Measurements from ENCODE around the gene GNRH2. TPM values are rescaled to one million over a fixed set of nuclear protein-coding genes. Genes with fewer than 3 reads are reported as not detected.

Gene GNRH2
- total RNA-seq, 3 donors from 2014 or later = 0.46 to 3.0 (median 0.90) TPM

- H3K27me3 Mint-ChIP-seq (ENCODE audit: low read depth) = no peaks in the 10 kb centered on the region
- no peak for DNase-seq
- no peak overlapping the region for H3K4me3 Mint-ChIP-seq
- peaks cover 22% of the 10 kb centered on the region for H3K36me3 Mint-ChIP-seq (ENCODE audit: insufficient read depth)
- no peaks in the 10 kb centered on the region for H3K4me1 Mint-ChIP-seq (ENCODE audit: low read depth)
- H3K9me3 Mint-ChIP-seq = no peaks in the 10 kb centered on the region
- no peak for ATAC-seq
Measured at GRCh38 chr20:3027987-3028386, 15.4 kb upstream of the GNRH2 start.

DNA sequence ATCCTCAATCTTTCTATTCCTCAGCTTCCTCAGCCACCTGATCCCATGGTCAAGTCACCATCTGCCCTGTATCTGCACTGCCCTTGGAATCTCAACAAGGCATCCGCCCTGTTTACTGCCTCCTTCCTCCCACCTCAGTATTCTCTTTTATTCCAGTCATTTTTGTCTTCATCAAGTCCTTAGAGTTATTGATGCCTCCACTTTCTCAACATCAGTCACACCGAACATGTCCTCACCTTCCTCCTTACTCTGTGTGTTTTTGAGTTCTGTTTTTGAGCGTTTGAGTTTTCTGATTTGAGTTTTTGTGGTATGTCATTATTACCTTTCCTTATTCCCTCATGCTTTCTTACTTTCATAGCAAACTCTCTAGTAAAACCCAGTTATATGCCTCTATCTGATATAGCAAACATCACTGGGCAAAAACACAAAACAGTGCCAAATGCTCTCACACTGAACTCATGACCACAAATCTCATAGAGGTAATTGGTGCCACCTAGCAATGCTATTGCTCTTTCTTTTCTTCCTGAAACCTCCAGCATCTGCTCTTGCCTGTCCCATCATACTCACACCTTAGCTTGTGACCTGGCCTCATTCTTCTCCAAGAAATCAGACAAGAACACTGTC lies 11.8 kb upstream of the GNRH2 start:
- H3K36me3 Mint-ChIP-seq (ENCODE audit: insufficient read depth) = peaks cover 24% of the 10 kb centered on the region
- H3K9me3 Mint-ChIP-seq = no peaks in the 10 kb centered on the region
- H3K27me3 Mint-ChIP-seq (ENCODE audit: low read depth) = no peaks in the 10 kb centered on the region
- DNase-seq (no peak), ATAC-seq (peak in 1 of 2 donors; percentile 27)
- H3K4me1 Mint-ChIP-seq (ENCODE audit: low read depth) = no peaks in the 10 kb centered on the region
- H3K4me3 Mint-ChIP-seq = no peak overlapping the region

- no peak for ATAC-seq
- Mint-ChIP-seq H3K4me1 (ENCODE audit: low read depth) (no peaks in the 10 kb centered on the region), H3K36me3 (ENCODE audit: insufficient read depth) (peaks cover 22% of the 10 kb centered on the region), H3K4me3 (no peak overlapping the region), H3K27me3 (ENCODE audit: low read depth) (no peaks in the 10 kb centered on the region), H3K9me3 (no peaks in the 10 kb centered on the region)
- no peak for DNase-seq
Measured at GRCh38 chr20:3032624-3033023, 10.8 kb upstream of the GNRH2 start.

DNA sequence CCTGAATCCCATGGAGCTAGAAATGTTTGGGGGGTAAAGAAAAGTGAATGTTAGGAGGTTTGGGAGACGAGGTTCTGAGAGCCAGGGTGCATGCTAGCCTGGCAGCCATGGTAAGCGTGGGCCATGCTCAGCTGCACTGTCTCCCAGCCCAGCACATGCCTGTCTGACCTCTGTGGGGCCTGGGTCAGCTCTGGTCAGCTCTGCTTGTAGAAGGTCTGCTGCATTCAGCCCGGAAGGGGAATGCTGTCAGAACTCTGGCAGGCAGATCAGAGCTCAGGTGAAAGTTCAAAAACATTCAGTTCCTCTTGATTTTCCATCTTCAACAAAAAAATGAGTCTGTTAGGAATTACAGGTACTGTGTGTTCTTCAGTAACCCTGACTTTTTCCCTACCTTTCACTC lies 5.8 kb upstream of the GNRH2 start:
- DNase-seq = no peak
- peaks cover 2% of the 10 kb centered on the region for H3K4me1 Mint-ChIP-seq (ENCODE audit: low read depth)
- no peak overlapping the region for H3K4me3 Mint-ChIP-seq
- ATAC-seq = no peak
- no peaks in the 10 kb centered on the region for H3K9me3 Mint-ChIP-seq
- H3K27me3 Mint-ChIP-seq (ENCODE audit: low read depth) = no peaks in the 10 kb centered on the region
- H3K36me3 Mint-ChIP-seq (ENCODE audit: insufficient read depth) = peaks cover 29% of the 10 kb centered on the region

DNA sequence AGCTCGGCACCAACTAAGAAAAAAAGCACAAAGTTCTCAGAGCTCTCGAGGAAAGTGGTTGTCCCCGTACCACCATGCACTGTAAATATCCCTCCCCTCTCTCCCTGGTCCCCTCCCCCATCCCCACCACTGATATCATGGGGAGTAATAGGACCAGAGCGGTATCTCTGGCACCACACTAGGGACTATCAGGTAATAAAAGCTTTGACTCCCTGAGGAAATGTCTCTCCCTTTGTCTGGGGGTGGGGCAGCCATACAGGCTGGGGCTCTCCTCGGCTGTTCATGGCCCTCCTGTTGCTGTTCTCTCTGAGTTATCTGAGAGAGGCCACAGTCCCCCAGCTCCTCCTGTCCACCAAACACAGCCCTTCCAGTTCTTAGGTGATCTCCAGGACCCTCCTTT lies 5.0 kb upstream of the GNRH2 start:
- Mint-ChIP-seq H3K9me3 (no peaks in the 10 kb centered on the region), H3K36me3 (ENCODE audit: insufficient read depth) (peaks cover 29% of the 10 kb centered on the region), H3K4me3 (no peak overlapping the region), H3K27me3 (ENCODE audit: low read depth) (no peaks in the 10 kb centered on the region), H3K4me1 (ENCODE audit: low read depth) (peaks cover 2% of the 10 kb centered on the region)
- no peak for ATAC-seq
- no peak for DNase-seq

- Mint-ChIP-seq H3K4me3 (no peak overlapping the region), H3K36me3 (ENCODE audit: insufficient read depth) (peaks cover 29% of the 10 kb centered on the region), H3K4me1 (ENCODE audit: low read depth) (peaks cover 2% of the 10 kb centered on the region)
Measured at GRCh38 chr20:3039426-3039825, 4.0 kb upstream of the GNRH2 start.

GRCh38 chr20:3040086-3040485 lies 3.3 kb upstream of the GNRH2 start:
- DNase-seq = no peak
- Mint-ChIP-seq H3K4me3 (no peak overlapping the region), H3K27me3 (ENCODE audit: low read depth) (no peaks in the 10 kb centered on the region), H3K9me3 (no peaks in the 10 kb centered on the region), H3K36me3 (ENCODE audit: insufficient read depth) (peaks cover 25% of the 10 kb centered on the region), H3K4me1 (ENCODE audit: low read depth) (peaks cover 5% of the 10 kb centered on the region)
- no peak for ATAC-seq

More at GRCh38 chr20:3039426-3039825, 4.0 kb upstream of the GNRH2 start:
- no peaks in the 10 kb centered on the region for H3K9me3 Mint-ChIP-seq
- no peaks in the 10 kb centered on the region for H3K27me3 Mint-ChIP-seq (ENCODE audit: low read depth)
- DNase-seq = no peak
- ATAC-seq = no peak

GRCh38 chr20:3041854-3042409 lies 1.5 kb upstream of the GNRH2 start:
- Mint-ChIP-seq H3K27me3 (ENCODE audit: low read depth) (no peaks in the 10 kb centered on the region), H3K9me3 (no peaks in the 10 kb centered on the region), H3K4me1 (ENCODE audit: low read depth) (peaks cover 12% of the 10 kb centered on the region), H3K36me3 (ENCODE audit: insufficient read depth) (peaks cover 17% of the 10 kb centered on the region), H3K4me3 (no peak overlapping the region)
- DNase-seq (no peak), ATAC-seq (no peak)

GRCh38 chr20:3042625-3043024 lies 797 bp upstream of the GNRH2 start:
- H3K36me3 Mint-ChIP-seq (ENCODE audit: insufficient read depth) = peaks cover 18% of the 10 kb centered on the region
- H3K27me3 Mint-ChIP-seq (ENCODE audit: low read depth) = no peaks in the 10 kb centered on the region
- no peaks in the 10 kb centered on the region for H3K9me3 Mint-ChIP-seq
- ATAC-seq (no peak), DNase-seq (no peak)
- peaks cover 14% of the 10 kb centered on the region for H3K4me1 Mint-ChIP-seq (ENCODE audit: low read depth)
- H3K4me3 Mint-ChIP-seq = no peak overlapping the region

DNA sequence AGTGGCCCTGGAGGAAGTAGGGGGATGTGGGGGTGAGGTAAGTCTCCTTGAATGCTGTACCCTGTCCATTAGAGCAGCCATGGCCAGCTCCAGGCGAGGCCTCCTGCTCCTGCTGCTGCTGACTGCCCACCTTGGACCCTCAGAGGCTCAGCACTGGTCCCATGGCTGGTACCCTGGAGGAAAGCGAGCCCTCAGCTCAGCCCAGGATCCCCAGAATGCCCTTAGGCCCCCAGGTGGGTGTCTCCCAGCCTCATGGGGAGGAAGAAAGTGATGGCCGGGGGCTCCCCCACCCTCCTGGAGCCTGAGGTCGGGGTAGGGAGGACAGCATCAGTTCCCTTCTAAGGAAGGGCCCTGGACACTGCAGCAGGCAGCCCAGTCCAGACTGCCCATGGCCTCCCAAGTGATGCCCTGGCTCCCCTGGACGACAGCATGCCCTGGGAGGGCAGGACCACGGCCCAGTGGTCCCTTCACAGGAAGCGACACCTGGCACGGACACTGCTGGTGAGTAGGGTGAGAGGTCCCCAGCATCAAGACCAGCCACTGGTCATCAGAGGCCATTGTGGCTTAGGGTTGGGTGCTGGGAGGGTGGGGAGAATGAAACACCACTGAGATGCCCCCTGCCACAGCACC lies 1.0 kb downstream of the GNRH2 start:
- no peak for ATAC-seq
- peaks cover 15% of the 10 kb centered on the region for H3K36me3 Mint-ChIP-seq (ENCODE audit: insufficient read depth)
- H3K27me3 Mint-ChIP-seq (ENCODE audit: low read depth) = no peaks in the 10 kb centered on the region
- H3K9me3 Mint-ChIP-seq = no peaks in the 10 kb centered on the region
- DNase-seq = no peak
- H3K4me3 Mint-ChIP-seq = peak overlapping the region; percentile 90
- peaks cover 18% of the 10 kb centered on the region for H3K4me1 Mint-ChIP-seq (ENCODE audit: low read depth)

DNA sequence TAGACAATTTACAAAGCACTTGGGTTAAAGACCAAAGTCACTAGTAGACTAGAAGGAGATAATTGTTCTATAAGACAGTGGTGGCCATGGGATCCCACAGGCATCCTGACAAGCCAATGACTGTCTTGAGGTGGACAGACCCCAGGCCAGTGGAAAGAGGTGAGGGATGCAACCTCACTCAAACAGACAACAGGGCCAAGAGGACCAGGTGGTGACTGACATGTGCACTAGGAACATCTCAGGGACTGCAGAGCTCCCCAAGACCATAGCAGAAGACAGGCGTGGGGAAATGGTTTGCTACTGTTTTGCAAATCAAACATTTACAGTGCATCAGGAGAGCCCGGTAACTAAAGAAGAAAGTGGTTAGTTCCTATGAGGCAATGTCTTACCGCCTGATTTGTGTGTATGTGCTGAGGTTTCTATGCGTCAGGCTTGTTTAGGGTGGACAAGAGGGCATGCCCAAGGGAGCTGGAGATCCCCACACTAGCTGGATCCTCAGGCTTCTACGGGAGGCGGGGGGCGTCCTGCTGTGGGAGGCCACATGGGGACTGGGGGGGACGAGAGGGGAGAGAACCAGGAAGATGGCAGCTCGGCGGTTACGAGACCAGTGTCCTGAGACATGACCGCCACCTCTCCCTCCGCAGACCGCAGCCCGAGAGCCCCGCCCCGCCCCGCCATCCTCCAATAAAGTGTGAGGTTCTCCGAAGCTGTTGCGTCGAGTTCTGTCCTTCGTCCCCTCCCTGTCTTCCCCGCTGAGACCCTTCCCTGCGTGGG lies 1.8 kb downstream of the GNRH2 start:
- Mint-ChIP-seq H3K36me3 (ENCODE audit: insufficient read depth) (peaks cover 15% of the 10 kb centered on the region), H3K9me3 (no peaks in the 10 kb centered on the region), H3K4me3 (peak overlapping the region; percentile 90), H3K4me1 (ENCODE audit: low read depth) (peaks cover 18% of the 10 kb centered on the region), H3K27me3 (ENCODE audit: low read depth) (no peaks in the 10 kb centered on the region)
- ATAC-seq (peak; percentile 38 to 46), DNase-seq (peak; percentile 28)

- ATAC-seq = peak; percentile 96 to 97
- peaks cover 15% of the 10 kb centered on the region for H3K4me1 Mint-ChIP-seq (ENCODE audit: low read depth)
- peaks cover 14% of the 10 kb centered on the region for H3K36me3 Mint-ChIP-seq (ENCODE audit: insufficient read depth)
- DNase-seq = peak; percentile 72
- H3K4me3 Mint-ChIP-seq = peak within 1 kb of the TSS; percentile 90
- no peaks in the 10 kb centered on the region for H3K9me3 Mint-ChIP-seq
- no peaks in the 10 kb centered on the region for H3K27me3 Mint-ChIP-seq (ENCODE audit: low read depth)
Measured at GRCh38 chr20:3045816-3046676, 2.6 kb downstream of the GNRH2 start, which contains the start of gene MRPS26. MRPS26 (plus strand) TSS chr20:3046052; CDS start chr20:3046069, 17 bp downstream.

DNA sequence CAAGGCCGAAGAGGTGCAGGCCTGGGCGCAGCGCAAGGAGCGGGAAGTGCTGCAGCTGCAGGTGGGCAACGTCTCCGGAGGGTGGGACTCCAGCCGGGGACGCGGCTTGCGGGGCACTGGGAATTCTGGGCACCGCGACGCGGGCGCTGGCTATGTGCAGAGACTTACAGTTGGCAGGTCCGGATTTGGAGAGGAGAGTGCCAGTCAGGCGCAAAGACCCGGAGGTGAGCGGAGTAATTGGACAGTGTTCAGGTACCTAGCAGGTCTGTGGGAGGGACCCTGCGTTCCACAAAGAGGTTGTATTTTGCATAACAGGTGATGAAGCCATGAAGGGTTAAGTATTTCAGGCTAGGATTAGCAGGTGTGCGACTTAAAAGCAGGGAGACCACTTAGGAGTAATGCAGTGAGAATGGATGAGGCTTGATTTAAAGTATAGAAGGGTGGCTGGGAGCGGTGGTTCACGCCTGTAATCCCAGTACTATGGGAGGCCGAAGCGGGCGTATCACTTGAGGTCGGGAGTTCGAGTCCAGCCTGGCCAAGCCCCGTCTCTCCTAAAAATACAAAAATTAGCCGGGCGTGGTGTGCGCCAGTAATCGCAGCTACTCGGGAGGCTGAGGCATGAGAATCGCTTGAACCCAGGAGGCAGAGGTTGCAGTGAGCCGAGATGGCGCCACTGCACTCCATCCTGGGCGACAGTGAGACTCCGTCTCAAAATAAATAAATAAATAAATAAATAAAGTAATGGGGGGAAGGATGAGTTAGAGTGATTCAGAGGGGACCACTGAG lies 3.4 kb downstream of the GNRH2 start:
- peaks cover 14% of the 10 kb centered on the region for H3K36me3 Mint-ChIP-seq (ENCODE audit: insufficient read depth)
- DNase-seq (no peak), ATAC-seq (no peak)
- H3K9me3 Mint-ChIP-seq = no peaks in the 10 kb centered on the region
- peak overlapping the region; percentile 90 for H3K4me3 Mint-ChIP-seq
- H3K27me3 Mint-ChIP-seq (ENCODE audit: low read depth) = no peaks in the 10 kb centered on the region
- peaks cover 15% of the 10 kb centered on the region for H3K4me1 Mint-ChIP-seq (ENCODE audit: low read depth)

All from activated T-cell treated with anti-CD3 and anti-CD28 coated beads, Interleukin-2, amount 50 U/mL, for 4 hours (primary cell).